22Rv1 (cell line): ENCODE measurements around the gene LILRB3.

ENCODE experiments used
- ZFX ChIP-seq: fragments of 450-650 bp; IDR thresholded peaks from 2 replicates; pipeline ENCODE4 v1.6.1; 2017; ENCODE audit warnings: antibody characterized with exemption, borderline replicate concordance
- TF ChIP-seq, protein P1 (sequence below): fragments of 450-650 bp; IDR thresholded peaks from 2 replicates; pipeline ENCODE4 v1.5.1; 2017; ENCODE audit warnings: mild to moderate bottlenecking

DNA sequence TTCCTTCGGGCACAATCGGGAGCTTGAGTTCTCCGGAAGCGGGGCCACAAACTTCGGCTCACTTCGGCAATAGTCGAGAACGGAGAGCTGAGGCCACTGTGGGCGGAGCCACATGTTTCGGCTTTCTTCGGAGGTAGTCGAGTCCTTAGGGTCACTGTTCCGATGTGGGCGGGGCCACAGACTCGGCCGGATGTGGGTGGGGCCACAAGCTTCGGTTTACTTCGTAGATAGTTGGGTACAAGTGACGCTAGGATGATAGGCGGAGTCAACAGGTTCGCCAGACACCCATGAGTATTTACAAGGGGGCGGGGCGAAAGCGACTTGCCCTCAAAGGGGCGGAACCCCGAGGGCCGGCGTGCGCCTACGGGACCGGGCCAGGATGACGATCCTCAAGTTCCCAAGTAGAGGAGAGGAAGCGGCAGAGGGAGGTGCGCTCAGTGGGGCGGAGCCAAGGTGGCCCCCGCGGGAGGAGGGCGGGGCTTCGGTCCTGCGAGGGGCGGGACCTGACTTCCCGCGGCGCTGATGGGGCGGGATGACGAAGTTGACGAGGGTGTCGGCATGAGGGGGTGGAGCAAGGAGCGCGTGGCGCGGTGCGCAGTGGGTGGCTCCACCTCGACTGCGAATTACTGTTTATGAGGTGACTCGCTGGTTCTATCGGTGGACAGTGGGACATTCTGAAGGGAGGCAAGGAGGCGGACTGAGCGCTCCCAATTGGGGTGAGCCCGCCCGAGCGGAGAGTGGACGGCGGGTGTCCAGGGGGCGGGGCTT lies 32.9 kb downstream of the LILRB3 start:
- TF ChIP-seq, protein P1, sequence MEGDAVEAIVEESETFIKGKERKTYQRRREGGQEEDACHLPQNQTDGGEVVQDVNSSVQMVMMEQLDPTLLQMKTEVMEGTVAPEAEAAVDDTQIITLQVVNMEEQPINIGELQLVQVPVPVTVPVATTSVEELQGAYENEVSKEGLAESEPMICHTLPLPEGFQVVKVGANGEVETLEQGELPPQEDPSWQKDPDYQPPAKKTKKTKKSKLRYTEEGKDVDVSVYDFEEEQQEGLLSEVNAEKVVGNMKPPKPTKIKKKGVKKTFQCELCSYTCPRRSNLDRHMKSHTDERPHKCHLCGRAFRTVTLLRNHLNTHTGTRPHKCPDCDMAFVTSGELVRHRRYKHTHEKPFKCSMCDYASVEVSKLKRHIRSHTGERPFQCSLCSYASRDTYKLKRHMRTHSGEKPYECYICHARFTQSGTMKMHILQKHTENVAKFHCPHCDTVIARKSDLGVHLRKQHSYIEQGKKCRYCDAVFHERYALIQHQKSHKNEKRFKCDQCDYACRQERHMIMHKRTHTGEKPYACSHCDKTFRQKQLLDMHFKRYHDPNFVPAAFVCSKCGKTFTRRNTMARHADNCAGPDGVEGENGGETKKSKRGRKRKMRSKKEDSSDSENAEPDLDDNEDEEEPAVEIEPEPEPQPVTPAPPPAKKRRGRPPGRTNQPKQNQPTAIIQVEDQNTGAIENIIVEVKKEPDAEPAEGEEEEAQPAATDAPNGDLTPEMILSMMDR = no peak
- no peak for TF ChIP-seq ZFX
